Globus pallidus (tissue), 1 donor: ENCODE measurements around the gene PRAMEF1.
"Not testable (repeated sequence)": the region's sequence is repeated elsewhere in the genome, so short reads cannot be mapped to it uniquely, and the experiment has no call there.

ENCODE experiments used
- DNase-seq: peaks from one replicate; pipeline ENCODE4 v3.0.0-alpha.2; 2015; ENCODE audit warnings: low spot score

PRAMEF1 gene

GRCh38 chr1:12775443-12775842 is 15.8 kb upstream of the PRAMEF1 start:
- no peak for DNase-seq

GRCh38 chr1:12776801-12777557 is 14.2 kb upstream of the PRAMEF1 start:
- no peak for DNase-seq

- no peak for DNase-seq
These were observed 13.1 kb upstream of the PRAMEF1 start for GRCh38 chr1:12778061-12778460.

- DNase-seq, result no peak
These were observed 12.3 kb upstream of the PRAMEF1 start for GRCh38 chr1:12778907-12779306.

GRCh38 chr1:12781488-12781887 is 9.7 kb upstream of the PRAMEF1 start:
- not testable (repeated sequence) for DNase-seq

GRCh38 chr1:12783783-12784182 is 7.4 kb upstream of the PRAMEF1 start:
- DNase-seq, result not testable (repeated sequence)

GRCh38 chr1:12784729-12785128 is 6.5 kb upstream of the PRAMEF1 start:
- not testable (repeated sequence) for DNase-seq

GRCh38 chr1:12798911-12799310 is 7.7 kb downstream of the PRAMEF1 start:
- DNase-seq, result no peak

GRCh38 chr1:12799730-12800129 is 8.5 kb downstream of the PRAMEF1 start:
- no peak for DNase-seq

GRCh38 chr1:12809933-12810332 is 18.7 kb downstream of the PRAMEF1 start:
- no peak for DNase-seq

- no peak for DNase-seq
These were observed 19.7 kb downstream of the PRAMEF1 start for GRCh38 chr1:12810691-12811408.

- no peak for DNase-seq
These were observed 20.2 kb downstream of the PRAMEF1 start for GRCh38 chr1:12811409-12811784.

- DNase-seq, result not testable (repeated sequence)
These were observed 27.9 kb downstream of the PRAMEF1 start for GRCh38 chr1:12819061-12819460.

- not testable (repeated sequence) for DNase-seq
These were observed 40.1 kb downstream of the PRAMEF1 start, which contains the start of gene PRAMEF11 for GRCh38 chr1:12831310-12831709. PRAMEF11 (minus strand) TSS chr1:12831410; CDS start chr1:12828789, 2,621 bp downstream.

- not testable (repeated sequence) for DNase-seq
These were observed 42.1 kb downstream of the PRAMEF1 start for GRCh38 chr1:12833251-12833650.
